Trophoblast cell (in vitro differentiated cells and primary cell): ENCODE data around the gene COL23A1.
A peak's percentile ranks its signal among the peaks of the same experiment; 100 is the strongest.

Experiments used
- DNase-seq, 2 donors: peaks; one replicate each; pipeline ENCODE4 v3.0.0-alpha.2; 2016
- H2AFZ ChIP-seq: 2 replicates; pipeline ENCODE4 v1.6.1; 2013; ENCODE audit warnings: low read length, moderate library complexity, mild to moderate bottlenecking; ENCODE audit not compliant: insufficient read depth, poor library complexity
- H2AK5ac ChIP-seq: 2 replicates; pipeline ENCODE4 v1.6.1; 2013; ENCODE audit warnings: mild to moderate bottlenecking, low read length
- H2BK120ac ChIP-seq: 2 replicates; pipeline ENCODE4 v1.6.1; 2013; ENCODE audit warnings: low read length, mild to moderate bottlenecking, moderate library complexity; ENCODE audit not compliant: insufficient read depth, poor library complexity
- H2BK12ac ChIP-seq: 2 replicates; pipeline ENCODE4 v1.6.1; 2013; ENCODE audit warnings: mild to moderate bottlenecking, low read length, moderate library complexity
- H2BK5ac ChIP-seq: 2 replicates; pipeline ENCODE4 v1.6.1; 2013; ENCODE audit warnings: low read length, low read depth, moderate library complexity, mild to moderate bottlenecking; ENCODE audit not compliant: poor library complexity
- H3K14ac ChIP-seq: 2 replicates; pipeline ENCODE4 v1.6.1; 2013; ENCODE audit warnings: mild to moderate bottlenecking, low read length
- H3K18ac ChIP-seq: 2 replicates; pipeline ENCODE4 v1.6.1; 2013; ENCODE audit warnings: mild to moderate bottlenecking, low read length
- H3K23ac ChIP-seq: 2 replicates; pipeline ENCODE4 v1.6.1; 2013; ENCODE audit warnings: low read length
- H3K27ac ChIP-seq: 2 replicates; pipeline ENCODE4 v1.5.1; 2013; ENCODE audit warnings: low read depth, mild to moderate bottlenecking, inconsistent platforms, low read length, moderate library complexity
- H3K27me3 ChIP-seq: 2 replicates; pipeline ENCODE4 v1.6.1; 2013; ENCODE audit warnings: inconsistent platforms, mild to moderate bottlenecking, low read length, moderate library complexity; ENCODE audit not compliant: insufficient read depth
- H3K36me3 ChIP-seq, 2 experiments: 1 replicate in 1 of 2; 2 replicates in 1 of 2; pipeline ENCODE4 v1.6.1; 2013; ENCODE audit warnings: low read length in 2 of 2, mild to moderate bottlenecking in 2 of 2, moderate library complexity in 1 of 2; ENCODE audit not compliant: insufficient read depth in 2 of 2, control insufficient read depth in 1 of 2
- H3K4ac ChIP-seq: 2 replicates; pipeline ENCODE4 v1.6.1; 2013; ENCODE audit warnings: low read depth, mild to moderate bottlenecking, low read length, moderate library complexity
- H3K4me1 ChIP-seq, 2 experiments: 1 replicate in 1 of 2; 2 replicates in 1 of 2; pipeline ENCODE4 v1.6.1; 2013; ENCODE audit warnings: low read length in 2 of 2, mild to moderate bottlenecking in 2 of 2, moderate library complexity in 1 of 2; ENCODE audit not compliant: insufficient read depth in 2 of 2, control insufficient read depth in 1 of 2
- H3K4me2 ChIP-seq: 2 replicates; pipeline ENCODE4 v1.6.1; 2013; ENCODE audit warnings: inconsistent platforms, mild to moderate bottlenecking, low read length, moderate library complexity
- H3K4me3 ChIP-seq: 2 replicates; pipeline ENCODE4 v1.5.1; 2013; ENCODE audit warnings: mild to moderate bottlenecking, low read depth, low read length, inconsistent platforms
- H3K79me1 ChIP-seq: one replicate; pipeline ENCODE4 v1.6.1; 2013; ENCODE audit warnings: low read length
- H3K79me2 ChIP-seq: 2 replicates; pipeline ENCODE4 v1.6.1; 2013; ENCODE audit warnings: low read length, mild to moderate bottlenecking; ENCODE audit not compliant: control insufficient read depth, insufficient read depth, poor library complexity
- H3K9ac ChIP-seq: 2 replicates; pipeline ENCODE4 v1.6.1; 2013; ENCODE audit warnings: mild to moderate bottlenecking, low read length
- H3K9me3 ChIP-seq: 2 replicates; pipeline ENCODE4 v1.6.1; 2013; ENCODE audit warnings: low read depth, mild to moderate bottlenecking, control low read depth, inconsistent platforms, low read length; ENCODE audit not compliant: insufficient read depth
- H4K12ac ChIP-seq: 2 replicates; pipeline ENCODE4 v1.6.1; 2013; ENCODE audit warnings: low read depth, mild to moderate bottlenecking, low read length, moderate library complexity
- H4K8ac ChIP-seq: 2 replicates; pipeline ENCODE4 v1.6.1; 2013; ENCODE audit warnings: low read depth, mild to moderate bottlenecking, low read length, moderate library complexity
- H4K91ac ChIP-seq: one replicate; pipeline ENCODE4 v1.6.1; 2013; ENCODE audit warnings: low read depth, mild to moderate bottlenecking, low read length, moderate library complexity
- WGBS: extraction: QIAGEN DNeasy Blood & Tissue Kit; methylation state at CpG from one replicate; pipeline ENCODE4 v1.1.7; 2013; ENCODE audit warnings: missing lambda C conversion rate; ENCODE audit not compliant: insufficient read length, insufficient coverage; ENCODE audit errors: extremely low coverage; 5-methylcytosine and 5-hydroxymethylcytosine counted together

Gene COL23A1

DNA sequence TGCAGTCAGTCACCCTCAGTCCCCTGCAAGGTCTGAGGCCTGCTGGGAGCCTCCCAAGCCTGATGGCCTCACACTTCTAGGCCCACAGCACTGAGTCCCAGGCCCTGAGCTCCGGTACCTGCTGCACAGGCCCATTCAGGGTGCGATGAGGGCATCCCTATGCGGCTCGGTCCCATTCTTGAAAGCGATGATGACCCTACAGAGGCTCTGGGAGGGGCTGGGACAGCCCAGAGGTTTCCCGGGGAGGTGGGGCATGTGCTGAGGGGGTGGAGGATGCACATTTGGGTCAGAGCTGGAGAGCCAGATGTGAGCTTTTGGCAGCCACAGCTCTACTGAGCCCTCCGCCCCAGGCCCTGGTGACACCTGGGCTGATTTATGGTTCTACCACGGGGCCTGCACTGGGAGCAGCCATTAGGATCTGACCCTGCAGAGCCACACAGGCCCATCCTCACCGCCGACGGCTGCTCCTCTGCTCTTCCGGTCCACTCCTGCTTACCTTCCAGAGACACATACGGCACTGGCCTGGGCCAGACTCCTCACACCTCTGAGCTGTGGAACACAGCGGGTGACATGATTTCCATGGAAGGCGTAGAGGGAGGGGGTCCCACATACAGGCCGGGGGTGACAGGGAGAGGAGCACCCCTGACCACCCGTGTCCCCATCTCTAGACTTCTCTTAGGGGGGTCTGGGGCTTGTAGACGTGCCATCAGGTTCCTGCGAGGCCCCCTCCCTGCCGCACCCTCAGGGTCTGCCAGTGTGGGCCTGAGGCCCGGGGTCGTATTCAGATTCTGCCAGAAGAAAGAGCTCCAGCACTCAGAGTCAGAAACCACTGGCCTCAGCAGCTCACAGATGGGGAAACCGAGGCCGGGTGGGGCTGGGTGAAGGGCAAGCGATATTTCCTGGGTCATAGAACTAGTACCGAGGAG lies 53.4 kb downstream of the COL23A1 start:
- no peak for DNase-seq
- H4K91ac ChIP-seq: no peak overlapping the region
- H3K4me2 ChIP-seq: no peak overlapping the region
- H3K14ac ChIP-seq: no peak overlapping the region
- no peak overlapping the region for H3K4ac ChIP-seq
- H2BK120ac ChIP-seq: no peak overlapping the region
- no peak overlapping the region for H2BK5ac ChIP-seq
- no peak overlapping the region for H2AK5ac ChIP-seq
- no peak overlapping the region for H3K27ac ChIP-seq
- H4K12ac ChIP-seq: no peak overlapping the region
- H3K36me3 ChIP-seq: no peaks in the 10 kb centered on the region
- no peak overlapping the region for H2AFZ ChIP-seq
- peak overlapping the region; percentile 8 for H3K9ac ChIP-seq
- no peaks in the 10 kb centered on the region for H3K4me1 ChIP-seq
- H2BK12ac ChIP-seq: no peak overlapping the region
- peaks cover 3% of the 10 kb centered on the region for H3K9me3 ChIP-seq
- H3K27me3 ChIP-seq: no peaks in the 10 kb centered on the region
- H3K23ac ChIP-seq: no peak overlapping the region
- no peak overlapping the region for H4K8ac ChIP-seq
- H3K79me1 ChIP-seq: no peaks in the 10 kb centered on the region
- peak overlapping the region; percentile 20 for H3K4me3 ChIP-seq
- no peak overlapping the region for H3K18ac ChIP-seq
- no CpG with 5 or more reads among the region's 26 CpGs for WGBS
- H3K79me2 ChIP-seq: no peaks in the 10 kb centered on the region

- Histone ChIP-seq H3K79me2 (no peaks in the 10 kb centered on the region), H3K27ac (no peak overlapping the region), H3K14ac (no peak overlapping the region), H3K4ac (no peak overlapping the region), H2AK5ac (no peak overlapping the region), H3K9ac (no peak overlapping the region), H3K4me2 (no peak overlapping the region), H2BK12ac (no peak overlapping the region), H4K91ac (no peak overlapping the region), H3K9me3 (peaks cover 3% of the 10 kb centered on the region), H3K79me1 (no peaks in the 10 kb centered on the region), H3K23ac (no peak overlapping the region), H2AFZ (no peak overlapping the region), H2BK5ac (no peak overlapping the region), H2BK120ac (no peak overlapping the region), H4K12ac (no peak overlapping the region), H3K36me3 (no peaks in the 10 kb centered on the region), H4K8ac (no peak overlapping the region), H3K4me1 (no peaks in the 10 kb centered on the region), H3K18ac (no peak overlapping the region), H3K27me3 (no peaks in the 10 kb centered on the region), H3K4me3 (no peak overlapping the region)
- no peak for DNase-seq
- WGBS: no CpG with 5 or more reads among the region's 20 CpGs
Observed at GRCh38 chr5:178535299-178536175, 54.7 kb downstream of the COL23A1 start.

GRCh38 chr5:178533136-178533535 lies 57.1 kb downstream of the COL23A1 start:
- no peak overlapping the region for H3K4ac ChIP-seq
- H3K27me3 ChIP-seq: no peaks in the 10 kb centered on the region
- DNase-seq: no peak
- H2AFZ ChIP-seq: no peak overlapping the region
- H4K8ac ChIP-seq: no peak overlapping the region
- no peaks in the 10 kb centered on the region for H3K36me3 ChIP-seq
- H3K4me1 ChIP-seq: peaks cover 0 to 3% of the 10 kb centered on the region in 2 experiments
- no peak overlapping the region for H3K9ac ChIP-seq
- no peak overlapping the region for H3K18ac ChIP-seq
- H3K79me2 ChIP-seq: no peaks in the 10 kb centered on the region
- no peak overlapping the region for H4K91ac ChIP-seq
- H2BK120ac ChIP-seq: no peak overlapping the region
- H3K23ac ChIP-seq: no peak overlapping the region
- H3K79me1 ChIP-seq: no peaks in the 10 kb centered on the region
- no peak overlapping the region for H4K12ac ChIP-seq
- H3K9me3 ChIP-seq: peaks cover 5% of the 10 kb centered on the region
- no peak overlapping the region for H2BK5ac ChIP-seq
- no peak overlapping the region for H2AK5ac ChIP-seq
- no peak overlapping the region for H3K14ac ChIP-seq
- H2BK12ac ChIP-seq: no peak overlapping the region
- WGBS: no CpG with 5 or more reads among the region's 10 CpGs
- H3K27ac ChIP-seq: no peak overlapping the region
- H3K4me3 ChIP-seq: no peak overlapping the region
- H3K4me2 ChIP-seq: no peak overlapping the region

DNA sequence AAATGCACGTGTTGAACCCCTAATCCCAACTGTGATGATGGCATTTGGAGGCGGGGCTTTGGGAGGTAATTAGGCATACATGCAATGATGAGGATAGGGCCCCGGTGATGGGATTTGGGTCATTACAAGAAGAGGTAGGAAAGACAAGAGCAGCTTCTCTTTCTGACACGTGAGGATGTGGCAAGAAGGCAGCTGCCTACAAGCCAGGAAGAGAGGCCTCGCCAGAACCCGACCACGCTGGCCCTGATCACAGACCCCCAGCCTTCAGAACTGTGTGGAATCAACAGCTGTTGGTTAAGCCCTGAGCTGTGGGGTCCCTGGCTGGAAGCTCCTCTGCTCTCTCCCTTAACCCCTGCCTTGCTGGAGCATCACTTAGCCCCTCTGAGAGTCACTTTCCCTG lies 57.5 kb downstream of the COL23A1 start:
- H3K9me3 ChIP-seq: peaks cover 5% of the 10 kb centered on the region

More for the DNA sequence above, 57.5 kb downstream of the COL23A1 start:
- Histone ChIP-seq H4K91ac (no peak overlapping the region), H3K4me2 (no peak overlapping the region), H3K4me1 (peaks cover 0 to 3% of the 10 kb centered on the region in 2 experiments), H3K4me3 (no peak overlapping the region), H4K8ac (no peak overlapping the region), H3K27me3 (no peaks in the 10 kb centered on the region), H3K23ac (no peak overlapping the region), H3K27ac (no peak overlapping the region), H2BK120ac (no peak overlapping the region), H2BK12ac (no peak overlapping the region), H3K4ac (no peak overlapping the region), H2AK5ac (no peak overlapping the region), H3K18ac (no peak overlapping the region), H3K36me3 (no peaks in the 10 kb centered on the region), H3K14ac (no peak overlapping the region), H3K79me1 (no peaks in the 10 kb centered on the region), H3K9ac (no peak overlapping the region), H2BK5ac (no peak overlapping the region), H2AFZ (no peak overlapping the region), H4K12ac (no peak overlapping the region), H3K79me2 (no peaks in the 10 kb centered on the region)
- no CpG with 5 or more reads among the region's 7 CpGs for WGBS
- DNase-seq: no peak
